RWPE2 (cell line): ENCODE measurements around the gene DLGAP3.

Source experiments
- ATAC-seq: fragments of 200-7000 bp; cut with Tn5 transposase; 3 replicates; pipeline ENCODE4 v1.9.1; 2021; ENCODE audit warnings: low read depth
- DNase-seq: peaks from one replicate; pipeline ENCODE4 v3.0.0-alpha.2; 2020; ENCODE audit warnings: low spot score
- H3K27ac ChIP-seq: fragments of 450-650 bp; 2 replicates; pipeline ENCODE4 v1.5.1; 2017; ENCODE audit warnings: mild to moderate bottlenecking; ENCODE audit not compliant: poor library complexity, severe bottlenecking
- H3K27me3 ChIP-seq: fragments of 250-450 bp; sonication (Bioruptor Pico); 2 replicates; pipeline ENCODE4 v1.5.1; 2021; ENCODE audit warnings: mild to moderate bottlenecking, moderate library complexity; ENCODE audit not compliant: insufficient read depth, poor library complexity, severe bottlenecking
- H3K36me3 ChIP-seq: fragments of 250-450 bp; sonication (Bioruptor Pico); 2 replicates; pipeline ENCODE4 v1.5.1; 2020; ENCODE audit warnings: low read depth, mild to moderate bottlenecking, moderate library complexity
- H3K4me1 ChIP-seq: fragments of 250-450 bp; sonication (Bioruptor Pico); 2 replicates; pipeline ENCODE4 v1.5.1; 2021; ENCODE audit warnings: mild to moderate bottlenecking, moderate library complexity; ENCODE audit not compliant: insufficient read depth, poor library complexity, severe bottlenecking
- H3K4me3 ChIP-seq: fragments of 250-450 bp; sonication (Bioruptor Pico); 2 replicates; pipeline ENCODE4 v1.5.1; 2021; ENCODE audit warnings: mild to moderate bottlenecking, moderate library complexity; ENCODE audit not compliant: severe bottlenecking
- H3K9me3 ChIP-seq: fragments of 250-450 bp; sonication (Bioruptor Pico); 2 replicates; pipeline ENCODE4 v1.5.1; 2021; ENCODE audit warnings: mild to moderate bottlenecking, moderate library complexity; ENCODE audit not compliant: severe bottlenecking
- TF ChIP-seq, protein P1 (sequence below): fragments of 450-650 bp; IDR thresholded peaks from one replicate; pipeline ENCODE4 v1.5.1; 2017; ENCODE audit warnings: mild to moderate bottlenecking, moderate library complexity; ENCODE audit not compliant: poor library complexity, severe bottlenecking

DLGAP3 gene

DNA sequence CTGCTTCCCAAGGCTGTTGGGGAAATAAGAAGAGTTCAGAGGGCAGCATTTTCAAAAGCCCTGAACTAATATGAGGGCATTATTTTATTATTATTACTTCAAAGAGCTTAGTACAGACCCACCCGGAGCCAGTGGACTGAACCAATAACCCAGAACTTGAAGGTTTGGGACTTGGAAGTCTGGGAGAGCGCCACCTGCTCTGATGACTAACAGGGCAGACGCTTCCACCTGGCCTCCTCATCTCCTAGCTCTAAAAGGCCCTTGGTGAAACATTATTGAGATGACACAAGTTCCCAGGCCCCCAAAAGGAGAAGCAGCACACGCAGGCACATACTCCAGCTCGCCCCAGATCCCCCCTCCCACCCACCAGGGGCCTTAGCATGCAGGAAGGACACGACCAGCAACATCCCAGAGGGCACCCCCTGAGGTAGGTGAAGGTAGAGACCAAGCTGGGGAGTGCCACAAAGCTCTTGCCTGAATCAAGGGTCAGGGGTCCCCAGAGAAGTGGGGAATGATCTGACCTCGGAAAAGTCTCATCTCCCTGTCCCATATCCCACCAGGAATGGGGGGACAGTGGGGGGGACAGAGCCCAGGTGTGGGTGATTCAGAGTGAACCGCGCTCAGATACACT, 1.3 kb downstream of the DLGAP3 start:
- H3K27me3 ChIP-seq = peaks cover 55% of the 10 kb centered on the region
- no peak for DNase-seq
- no peak overlapping the region for H3K27ac ChIP-seq
- ATAC-seq = no peak
- no peaks in the 10 kb centered on the region for H3K4me1 ChIP-seq
- H3K4me3 ChIP-seq = no peak overlapping the region
- TF ChIP-seq, protein P1, sequence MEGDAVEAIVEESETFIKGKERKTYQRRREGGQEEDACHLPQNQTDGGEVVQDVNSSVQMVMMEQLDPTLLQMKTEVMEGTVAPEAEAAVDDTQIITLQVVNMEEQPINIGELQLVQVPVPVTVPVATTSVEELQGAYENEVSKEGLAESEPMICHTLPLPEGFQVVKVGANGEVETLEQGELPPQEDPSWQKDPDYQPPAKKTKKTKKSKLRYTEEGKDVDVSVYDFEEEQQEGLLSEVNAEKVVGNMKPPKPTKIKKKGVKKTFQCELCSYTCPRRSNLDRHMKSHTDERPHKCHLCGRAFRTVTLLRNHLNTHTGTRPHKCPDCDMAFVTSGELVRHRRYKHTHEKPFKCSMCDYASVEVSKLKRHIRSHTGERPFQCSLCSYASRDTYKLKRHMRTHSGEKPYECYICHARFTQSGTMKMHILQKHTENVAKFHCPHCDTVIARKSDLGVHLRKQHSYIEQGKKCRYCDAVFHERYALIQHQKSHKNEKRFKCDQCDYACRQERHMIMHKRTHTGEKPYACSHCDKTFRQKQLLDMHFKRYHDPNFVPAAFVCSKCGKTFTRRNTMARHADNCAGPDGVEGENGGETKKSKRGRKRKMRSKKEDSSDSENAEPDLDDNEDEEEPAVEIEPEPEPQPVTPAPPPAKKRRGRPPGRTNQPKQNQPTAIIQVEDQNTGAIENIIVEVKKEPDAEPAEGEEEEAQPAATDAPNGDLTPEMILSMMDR = no peak
- H3K9me3 ChIP-seq = no peaks in the 10 kb centered on the region
- H3K36me3 ChIP-seq = no peaks in the 10 kb centered on the region

- Histone ChIP-seq H3K4me3 (no peak overlapping the region), H3K27ac (no peak overlapping the region), H3K27me3 (peaks cover 55% of the 10 kb centered on the region), H3K36me3 (no peaks in the 10 kb centered on the region), H3K4me1 (no peaks in the 10 kb centered on the region), H3K9me3 (no peaks in the 10 kb centered on the region)
- TF ChIP-seq, protein P1 = no peak
- ATAC-seq (no peak), DNase-seq (no peak)
Observed at GRCh38 chr1:34927316-34927715, 2.1 kb downstream of the DLGAP3 start.

DNA sequence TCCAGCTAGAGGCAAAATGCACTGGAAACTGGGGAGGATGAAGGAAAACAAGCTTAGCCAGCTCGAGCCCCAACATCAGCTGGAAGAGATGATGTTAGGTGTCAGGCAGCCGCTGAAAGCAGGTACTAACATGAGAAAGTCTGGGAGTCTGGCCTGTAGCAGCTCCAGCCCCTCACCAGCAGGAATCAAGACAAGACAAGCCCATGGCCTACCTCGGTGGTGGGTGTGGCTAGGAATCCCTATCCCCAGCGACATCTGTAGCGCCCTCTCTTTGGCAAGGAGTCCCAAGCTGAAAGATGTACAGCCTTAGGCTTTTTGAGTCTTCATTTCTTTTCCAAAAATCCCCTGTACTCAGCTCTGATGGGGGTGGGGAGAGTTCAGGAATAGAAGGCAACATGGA, 2.6 kb downstream of the DLGAP3 start:
- Histone ChIP-seq H3K4me1 (no peaks in the 10 kb centered on the region), H3K36me3 (no peaks in the 10 kb centered on the region), H3K4me3 (no peak overlapping the region), H3K27me3 (peaks cover 55% of the 10 kb centered on the region), H3K9me3 (no peaks in the 10 kb centered on the region), H3K27ac (no peak overlapping the region)
- ATAC-seq (no peak), DNase-seq (no peak)
- TF ChIP-seq, protein P1 = no peak

GRCh38 chr1:34926156-34926555, 3.3 kb downstream of the DLGAP3 start:
- no peak overlapping the region for H3K4me3 ChIP-seq
- H3K27me3 ChIP-seq = peaks cover 52% of the 10 kb centered on the region
- DNase-seq (no peak), ATAC-seq (no peak)
- H3K27ac ChIP-seq = no peak overlapping the region
- TF ChIP-seq, protein P1 = no peak
- no peaks in the 10 kb centered on the region for H3K9me3 ChIP-seq
- no peaks in the 10 kb centered on the region for H3K4me1 ChIP-seq
- no peaks in the 10 kb centered on the region for H3K36me3 ChIP-seq

DNA sequence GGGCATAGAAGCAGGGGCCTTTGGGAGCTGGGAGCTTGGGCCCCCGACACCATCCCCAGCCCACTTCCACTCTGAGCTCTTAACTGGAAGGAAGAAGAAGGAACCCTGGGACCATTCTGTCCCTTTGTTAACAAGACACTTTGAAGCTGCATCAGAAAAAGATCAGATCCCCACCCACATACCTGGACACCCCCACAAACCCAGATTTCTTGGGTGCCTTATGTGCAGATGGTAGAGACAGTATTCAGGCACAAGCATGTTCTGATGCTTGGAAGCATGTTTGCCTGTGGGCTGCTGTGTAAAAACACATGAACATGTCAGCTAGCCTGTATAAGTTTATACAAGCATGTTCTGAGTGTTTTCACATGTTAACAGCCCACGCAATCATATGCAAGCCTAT, 3.7 kb downstream of the DLGAP3 start:
- H3K36me3 ChIP-seq = no peaks in the 10 kb centered on the region
- peaks cover 48% of the 10 kb centered on the region for H3K27me3 ChIP-seq
- no peaks in the 10 kb centered on the region for H3K4me1 ChIP-seq
- H3K27ac ChIP-seq = no peak overlapping the region
- ATAC-seq = no peak
- H3K4me3 ChIP-seq = no peak overlapping the region
- no peaks in the 10 kb centered on the region for H3K9me3 ChIP-seq
- TF ChIP-seq, protein P1 = no peak
- DNase-seq = no peak
